HUES48 (cell line): ENCODE data around the gene ZNF148.

ENCODE experiments used
- H3K27ac ChIP-seq: one replicate; pipeline ENCODE4 v1.7.0; 2013; ENCODE audit warnings: low read depth, low read length, inconsistent platforms
- H3K27me3 ChIP-seq: 2 replicates; pipeline ENCODE4 v1.6.1; 2013; ENCODE audit warnings: mild to moderate bottlenecking, low read length; ENCODE audit not compliant: control insufficient read depth, insufficient read depth
- H3K36me3 ChIP-seq: 2 replicates; pipeline ENCODE4 v1.6.1; 2013; ENCODE audit warnings: low read length; ENCODE audit not compliant: control insufficient read depth, insufficient read depth
- H3K4me1 ChIP-seq: 2 replicates; pipeline ENCODE4 v1.6.1; 2013; ENCODE audit warnings: mild to moderate bottlenecking, low read length; ENCODE audit not compliant: control insufficient read depth, insufficient read depth
- H3K4me3 ChIP-seq: 2 replicates; pipeline ENCODE4 v1.5.1; 2013; ENCODE audit warnings: mild to moderate bottlenecking, low read depth, low read length
- H3K9ac ChIP-seq: 2 replicates; pipeline ENCODE4 v1.6.1; 2013; ENCODE audit warnings: mild to moderate bottlenecking, low read depth, low read length, moderate library complexity
- H3K9me3 ChIP-seq: 2 replicates; pipeline ENCODE4 v1.6.1; 2013; ENCODE audit warnings: low read length; ENCODE audit not compliant: control insufficient read depth, insufficient read depth

Gene ZNF148

GRCh38 chr3:125316246-125316645 is 58.9 kb downstream of the ZNF148 start:
- H3K36me3 ChIP-seq = peaks cover 20% of the 10 kb centered on the region
- H3K9ac ChIP-seq = no peak overlapping the region
- no peaks in the 10 kb centered on the region for H3K27me3 ChIP-seq
- H3K4me3 ChIP-seq = no peak overlapping the region
- no peak overlapping the region for H3K27ac ChIP-seq
- no peaks in the 10 kb centered on the region for H3K9me3 ChIP-seq
- H3K4me1 ChIP-seq = peaks cover 14% of the 10 kb centered on the region

DNA sequence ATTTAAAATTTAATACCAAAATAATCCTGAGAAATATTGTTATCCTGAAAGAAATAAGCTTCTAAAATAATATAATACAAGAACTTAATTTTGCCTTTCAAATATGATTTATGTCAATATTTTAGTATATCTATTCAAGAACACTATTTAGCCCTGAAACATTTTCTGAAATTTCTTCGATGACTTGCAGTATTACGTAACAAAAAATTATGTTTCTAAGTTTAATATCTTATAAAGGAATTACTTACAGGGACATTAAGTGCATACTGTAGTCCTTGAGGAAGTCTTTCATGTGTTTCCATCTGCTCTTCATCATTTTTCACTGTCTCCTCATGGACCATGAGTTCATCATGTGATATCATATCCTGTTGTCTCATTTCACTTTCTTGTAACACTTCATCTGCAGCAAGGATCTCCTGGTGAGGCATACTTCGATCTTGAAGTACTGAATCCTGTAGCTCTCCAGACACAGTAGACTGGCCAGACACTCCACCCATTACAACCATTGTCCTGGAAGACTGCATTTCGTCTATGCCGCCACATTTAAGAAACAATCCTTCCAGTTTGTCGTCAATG is 62.0 kb downstream of the ZNF148 start:
- H3K36me3 ChIP-seq = peaks cover 20% of the 10 kb centered on the region
- peaks cover 5% of the 10 kb centered on the region for H3K4me1 ChIP-seq

GRCh38 chr3:125310623-125311081 is 64.5 kb downstream of the ZNF148 start:
- H3K4me3 ChIP-seq = no peak overlapping the region
- peaks cover 20% of the 10 kb centered on the region for H3K36me3 ChIP-seq
- no peak overlapping the region for H3K27ac ChIP-seq
- no peaks in the 10 kb centered on the region for H3K27me3 ChIP-seq
- no peak overlapping the region for H3K9ac ChIP-seq
- no peaks in the 10 kb centered on the region for H3K9me3 ChIP-seq
- H3K4me1 ChIP-seq = no peaks in the 10 kb centered on the region

More for the DNA sequence above, 62.0 kb downstream of the ZNF148 start:
- no peak overlapping the region for H3K4me3 ChIP-seq
- H3K27me3 ChIP-seq = no peaks in the 10 kb centered on the region
- H3K9me3 ChIP-seq = no peaks in the 10 kb centered on the region
- H3K27ac ChIP-seq = no peak overlapping the region
- no peak overlapping the region for H3K9ac ChIP-seq

- Histone ChIP-seq H3K9ac (no peak overlapping the region), H3K36me3 (peaks cover 18% of the 10 kb centered on the region), H3K4me1 (no peaks in the 10 kb centered on the region)
Observed at GRCh38 chr3:125309476-125309875, 65.6 kb downstream of the ZNF148 start.

DNA sequence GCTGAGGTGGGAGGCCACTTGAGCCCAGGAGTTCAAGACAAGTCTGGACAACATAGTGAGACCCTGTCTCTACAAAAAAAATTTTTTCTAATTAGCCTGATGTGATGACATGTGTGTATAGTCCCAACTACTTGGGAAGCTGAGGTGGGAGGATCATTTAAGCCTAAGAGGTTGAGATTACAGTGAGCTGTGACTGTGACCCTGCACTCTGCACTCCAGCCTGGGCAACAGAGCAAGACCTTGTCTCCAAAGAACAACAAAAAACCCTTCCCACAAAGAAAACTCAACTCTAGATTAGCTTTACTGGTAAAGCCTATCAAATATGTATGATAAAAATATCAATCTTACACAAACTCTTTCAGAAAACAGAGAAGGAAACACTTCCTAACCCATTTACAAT is 68.5 kb downstream of the ZNF148 start:
- Histone ChIP-seq H3K27me3 (no peaks in the 10 kb centered on the region), H3K4me3 (no peak overlapping the region), H3K27ac (no peak overlapping the region), H3K4me1 (no peaks in the 10 kb centered on the region), H3K9me3 (no peaks in the 10 kb centered on the region), H3K9ac (no peak overlapping the region), H3K36me3 (no peaks in the 10 kb centered on the region)

More at GRCh38 chr3:125309476-125309875, 65.6 kb downstream of the ZNF148 start:
- Histone ChIP-seq H3K4me3 (no peak overlapping the region), H3K9me3 (no peaks in the 10 kb centered on the region), H3K27ac (no peak overlapping the region), H3K27me3 (no peaks in the 10 kb centered on the region)

GRCh38 chr3:125302932-125303331 is 72.2 kb downstream of the ZNF148 start:
- Histone ChIP-seq H3K27ac (no peak overlapping the region), H3K9ac (no peak overlapping the region), H3K27me3 (no peaks in the 10 kb centered on the region), H3K4me1 (no peaks in the 10 kb centered on the region), H3K36me3 (no peaks in the 10 kb centered on the region), H3K4me3 (no peak overlapping the region), H3K9me3 (no peaks in the 10 kb centered on the region)

DNA sequence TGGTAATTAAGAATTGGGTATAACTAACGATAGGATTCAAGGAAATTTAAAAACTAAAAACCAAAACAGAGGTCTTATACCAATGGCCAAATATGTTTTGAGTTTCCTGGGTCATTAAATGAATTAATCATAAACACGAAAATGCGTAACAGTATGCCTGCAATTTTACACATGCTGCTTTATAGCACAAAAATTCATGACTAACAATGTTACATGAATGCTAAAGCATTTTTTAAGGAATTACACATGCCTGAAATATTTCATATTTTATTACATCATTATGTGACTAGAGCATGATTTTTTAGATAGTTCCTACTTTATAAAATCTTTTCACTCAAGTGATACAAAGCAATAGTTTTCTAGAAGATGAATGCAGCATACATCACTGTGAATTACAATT is 74.7 kb downstream of the ZNF148 start:
- no peak overlapping the region for H3K9ac ChIP-seq
- no peaks in the 10 kb centered on the region for H3K27me3 ChIP-seq
- H3K9me3 ChIP-seq = no peaks in the 10 kb centered on the region
- no peaks in the 10 kb centered on the region for H3K36me3 ChIP-seq
- no peaks in the 10 kb centered on the region for H3K4me1 ChIP-seq
- no peak overlapping the region for H3K27ac ChIP-seq
- H3K4me3 ChIP-seq = no peak overlapping the region

GRCh38 chr3:125294411-125294810 is 80.7 kb downstream of the ZNF148 start:
- Histone ChIP-seq H3K4me3 (no peak overlapping the region), H3K4me1 (no peaks in the 10 kb centered on the region), H3K9ac (no peak overlapping the region), H3K27me3 (no peaks in the 10 kb centered on the region), H3K36me3 (no peaks in the 10 kb centered on the region), H3K9me3 (no peaks in the 10 kb centered on the region), H3K27ac (no peak overlapping the region)

- H3K27me3 ChIP-seq = no peaks in the 10 kb centered on the region
- no peak overlapping the region for H3K9ac ChIP-seq
- H3K4me1 ChIP-seq = no peaks in the 10 kb centered on the region
- no peaks in the 10 kb centered on the region for H3K9me3 ChIP-seq
- peaks cover 10% of the 10 kb centered on the region for H3K36me3 ChIP-seq
- no peak overlapping the region for H3K27ac ChIP-seq
- H3K4me3 ChIP-seq = no peak overlapping the region
Observed at GRCh38 chr3:125292015-125292414, 83.1 kb downstream of the ZNF148 start.

GRCh38 chr3:125289429-125289981 is 85.6 kb downstream of the ZNF148 start:
- no peaks in the 10 kb centered on the region for H3K9me3 ChIP-seq
- H3K9ac ChIP-seq = no peak overlapping the region
- H3K27me3 ChIP-seq = no peaks in the 10 kb centered on the region
- no peak overlapping the region for H3K4me3 ChIP-seq
- no peak overlapping the region for H3K27ac ChIP-seq
- peaks cover 5% of the 10 kb centered on the region; the same call in 1 of the 2 replicates for H3K4me1 ChIP-seq
- peaks cover 10% of the 10 kb centered on the region for H3K36me3 ChIP-seq

DNA sequence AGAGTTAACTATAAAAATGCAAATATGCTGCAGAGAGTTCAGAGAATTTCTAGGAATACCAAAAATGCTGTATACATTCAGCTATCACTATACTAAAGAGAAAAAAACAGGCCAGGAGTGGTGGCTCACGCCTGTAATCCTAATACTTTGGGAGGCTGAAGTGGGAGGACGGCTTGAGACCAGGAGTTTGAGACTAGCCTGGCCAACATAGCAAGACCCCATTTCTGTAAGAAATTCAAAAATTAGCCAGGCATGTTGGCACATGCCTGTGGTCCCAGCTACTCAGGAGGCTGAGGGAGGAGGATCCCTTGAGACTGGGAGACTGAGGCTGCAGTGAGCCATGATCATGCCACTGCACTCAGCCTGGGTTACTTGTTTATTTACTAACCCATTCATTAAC is 87.9 kb downstream of the ZNF148 start:
- Histone ChIP-seq H3K9me3 (no peaks in the 10 kb centered on the region), H3K27me3 (no peaks in the 10 kb centered on the region), H3K4me1 (peaks cover 21% of the 10 kb centered on the region), H3K4me3 (no peak overlapping the region), H3K36me3 (peaks cover 10% of the 10 kb centered on the region), H3K9ac (no peak overlapping the region), H3K27ac (no peak overlapping the region)
